GM18498 (cell line): ENCODE results near the gene TMEM119.
"Not testable (repeated sequence)": the region's sequence is repeated elsewhere in the genome, so short reads cannot be mapped to it uniquely, and the experiment has no call there.

Source experiments
- ATAC-seq: cut with Tn5 transposase; IDR thresholded peaks from one replicate; pipeline ENCODE4 v1.9.1; 2021; ENCODE audit warnings: mild to moderate bottlenecking, moderate library complexity; ENCODE audit not compliant: unreplicated experiment

The TMEM119 gene

DNA sequence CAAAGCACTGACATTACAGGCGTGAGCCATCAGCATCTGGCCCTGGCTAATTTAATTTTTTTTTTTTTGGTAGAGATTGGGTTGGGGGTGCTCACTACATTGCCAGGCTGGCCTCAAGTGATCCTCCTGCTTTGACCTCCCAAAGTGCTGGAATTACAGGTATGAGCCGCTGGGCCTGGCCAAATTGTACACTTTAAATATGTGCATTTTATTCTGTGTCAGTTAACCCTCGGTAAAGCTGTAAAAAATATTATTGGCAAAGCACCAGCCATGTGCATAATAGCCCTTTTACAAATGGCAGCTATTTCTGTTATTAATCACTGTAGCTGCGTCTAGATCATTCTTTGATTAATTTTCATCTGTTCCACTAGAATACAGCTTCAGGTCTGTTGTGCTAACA lies 12.0 kb downstream of the TMEM119 start:
- no peak for ATAC-seq

DNA sequence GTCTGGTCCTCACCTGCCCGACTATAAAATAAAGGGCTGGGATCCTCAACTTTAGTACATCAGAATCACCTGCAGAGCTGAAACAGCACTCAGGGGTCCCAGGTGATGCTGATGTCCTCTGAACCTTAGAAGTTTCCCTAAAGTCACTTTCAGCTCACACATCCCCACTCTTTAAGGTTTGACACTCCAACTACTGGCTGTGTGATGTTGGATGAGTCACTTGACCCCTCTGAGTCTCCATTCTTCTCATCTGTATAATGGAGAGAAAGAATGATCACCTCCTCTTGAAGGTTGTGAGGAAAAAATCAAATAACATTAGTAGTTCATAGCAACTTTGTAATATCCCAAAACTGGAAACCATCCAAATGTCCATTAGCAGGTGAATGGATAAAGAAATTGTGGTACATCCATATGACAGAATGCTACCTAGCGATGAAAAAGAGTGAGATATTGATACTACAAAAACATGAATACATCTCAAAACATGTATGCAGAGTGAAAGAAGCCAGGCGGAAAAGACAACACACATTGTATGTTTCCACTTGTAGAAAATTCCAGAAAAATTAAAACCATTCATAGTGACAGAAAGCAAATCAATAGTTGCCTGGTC lies 13.3 kb downstream of the TMEM119 start:
- ATAC-seq, result no peak

DNA sequence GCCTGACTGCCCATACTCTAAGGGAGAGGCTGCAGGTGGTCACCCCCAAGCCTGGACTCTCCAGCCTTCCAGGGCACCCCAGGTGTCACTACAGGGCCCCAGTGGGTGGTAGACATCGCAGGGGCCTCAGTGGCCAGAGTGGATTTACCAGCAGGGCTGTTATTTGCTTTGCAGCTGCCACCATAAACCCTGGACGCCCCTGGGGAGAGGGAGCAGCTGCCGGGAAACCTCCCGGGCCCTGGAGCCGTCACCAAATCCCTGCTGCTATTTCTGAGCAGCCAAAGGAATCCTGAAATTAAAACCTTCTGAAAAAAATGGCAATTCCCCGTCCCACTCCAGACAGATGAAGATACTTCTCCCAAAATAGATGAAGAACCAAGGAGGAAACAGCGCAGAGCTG lies 13.9 kb downstream of the TMEM119 start:
- no peak for ATAC-seq

DNA sequence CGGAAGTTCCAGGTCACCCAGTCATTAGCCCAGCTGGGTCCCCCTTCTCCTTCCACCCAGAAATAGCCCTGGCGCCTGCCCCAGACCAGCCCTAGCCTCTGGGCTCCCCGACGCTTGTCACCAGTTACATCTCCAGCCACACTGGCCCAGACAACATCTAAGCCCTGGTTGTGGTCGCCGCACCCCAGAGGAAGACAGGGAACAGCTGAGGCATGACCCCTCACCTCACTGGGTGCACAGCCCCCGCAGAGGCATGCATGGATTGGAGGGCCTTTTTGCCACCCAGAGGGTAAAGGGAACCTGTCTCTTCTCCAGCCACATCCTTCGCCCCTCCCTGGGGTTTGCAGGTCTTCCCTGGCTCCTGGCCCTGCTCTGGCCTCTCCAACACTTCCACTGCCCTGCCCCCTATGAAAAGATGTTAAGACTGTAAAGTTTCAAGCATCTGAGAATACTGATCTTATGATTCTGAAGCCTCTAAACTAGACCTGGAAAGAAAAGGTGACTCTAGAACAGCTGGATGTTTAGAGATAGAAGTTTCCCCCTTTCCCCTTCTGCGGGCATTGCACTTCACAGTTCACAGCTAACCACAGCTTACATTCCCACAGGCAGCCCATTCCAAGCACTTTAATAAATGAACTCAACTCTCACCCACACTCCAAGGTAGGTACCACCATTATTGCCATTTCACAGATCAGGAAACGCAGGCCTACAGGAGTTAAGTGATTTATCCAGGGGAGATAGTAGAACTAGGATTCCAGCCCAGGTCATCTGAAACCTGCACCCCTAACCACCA lies 14.7 kb downstream of the TMEM119 start:
- no peak for ATAC-seq

DNA sequence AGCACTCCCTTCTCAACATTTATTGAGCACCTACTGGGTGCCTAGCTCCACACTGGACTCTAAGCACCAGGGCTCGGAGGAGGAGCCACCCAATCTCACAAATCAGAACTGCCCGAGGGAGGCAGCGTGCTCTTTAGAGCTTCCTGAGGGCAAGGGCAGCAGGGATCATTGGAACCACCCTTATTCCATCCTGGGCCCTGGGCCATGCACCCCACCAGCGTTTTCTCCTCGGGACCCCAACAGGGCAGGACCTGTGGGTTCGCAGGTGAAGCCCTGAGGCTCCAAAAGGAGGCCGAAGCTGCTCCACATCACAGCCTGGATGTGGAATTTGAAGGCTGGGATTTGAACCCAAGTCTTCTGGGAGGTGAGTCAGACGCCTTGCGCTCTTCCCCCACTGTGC lies 15.4 kb downstream of the TMEM119 start:
- no peak for ATAC-seq

- no peak for ATAC-seq
Measured at GRCh38 chr12:108581311-108582227, 16.3 kb downstream of the TMEM119 start.

- no peak for ATAC-seq
Measured at GRCh38 chr12:108580531-108580930, 17.4 kb downstream of the TMEM119 start.

GRCh38 chr12:108578813-108579212 lies 19.1 kb downstream of the TMEM119 start:
- ATAC-seq, result no peak

DNA sequence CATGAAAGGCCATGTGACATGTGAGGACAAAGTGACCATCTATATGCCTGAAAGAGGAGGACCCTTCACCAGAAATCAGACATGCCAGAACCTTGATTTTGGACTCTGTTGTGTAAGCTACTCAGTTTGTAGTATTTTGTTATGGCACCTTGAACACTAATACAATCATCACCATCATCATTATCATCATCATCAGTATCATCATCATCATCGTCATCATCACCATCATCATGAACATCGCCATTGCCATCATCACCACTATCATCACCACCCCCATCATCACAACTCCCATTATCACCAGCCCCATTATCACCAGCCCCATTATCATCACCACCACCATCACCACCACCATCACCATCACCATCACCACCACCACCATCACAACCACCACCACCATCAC lies 19.6 kb downstream of the TMEM119 start:
- ATAC-seq, result no peak

- no peak for ATAC-seq
Measured at GRCh38 chr12:108577458-108577857, 20.4 kb downstream of the TMEM119 start.

- ATAC-seq, result no peak
Measured at GRCh38 chr12:108576660-108577234, 21.1 kb downstream of the TMEM119 start.

DNA sequence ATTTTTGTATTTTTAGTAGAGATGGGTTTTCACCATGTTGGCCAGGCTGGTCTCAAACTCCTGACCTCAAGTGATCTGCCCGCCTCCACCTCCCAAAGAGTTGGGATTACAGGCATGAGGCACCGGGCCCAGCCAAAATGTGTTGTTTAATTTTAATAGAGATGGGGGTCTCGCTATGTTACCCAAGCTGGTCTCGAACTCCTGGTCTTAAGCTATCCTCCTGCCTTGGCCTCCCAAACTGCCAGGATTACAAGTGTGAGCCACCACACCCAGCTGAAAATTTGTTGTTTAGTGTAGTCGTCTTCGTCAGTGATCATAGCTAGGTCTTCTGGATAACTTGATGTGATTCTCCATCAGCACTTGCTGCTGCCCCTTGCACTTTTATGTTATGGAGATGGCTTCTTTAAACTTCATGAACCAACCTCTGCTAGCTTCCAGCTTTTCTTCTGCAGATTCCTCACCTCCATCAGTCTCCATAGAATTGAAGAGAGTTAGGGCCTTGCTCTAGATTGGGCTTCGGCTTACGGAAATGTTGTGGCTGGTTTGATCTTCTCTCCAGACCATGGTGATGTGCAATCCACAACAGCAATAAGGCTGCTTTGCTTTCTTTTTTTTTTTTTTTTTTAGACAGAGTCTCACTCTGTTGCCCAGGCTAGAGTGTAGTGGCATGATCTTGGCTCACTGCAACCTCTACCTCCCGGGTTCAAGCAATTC lies 22.5 kb downstream of the TMEM119 start:
- no peak for ATAC-seq

DNA sequence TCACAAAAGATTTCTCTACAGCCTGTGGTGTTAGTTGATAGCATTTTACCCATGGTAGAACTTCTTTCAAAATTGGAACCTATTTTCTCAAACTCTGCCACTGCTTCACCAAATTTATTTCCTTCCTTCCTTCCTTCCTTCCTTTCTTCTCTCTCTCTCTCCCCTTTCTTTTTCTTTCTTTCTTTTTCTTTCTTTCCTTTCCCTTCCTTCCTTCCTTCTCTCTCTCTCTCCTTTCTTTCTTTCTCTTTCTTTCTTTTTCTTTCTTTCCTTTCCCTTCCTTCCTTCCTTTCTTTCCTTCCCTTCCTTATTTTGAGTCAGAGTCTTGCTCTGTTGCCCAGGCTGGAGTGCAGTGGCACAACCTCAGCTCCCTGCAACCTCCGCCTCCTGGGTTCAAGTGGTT lies 23.6 kb downstream of the TMEM119 start:
- not testable (repeated sequence) for ATAC-seq

DNA sequence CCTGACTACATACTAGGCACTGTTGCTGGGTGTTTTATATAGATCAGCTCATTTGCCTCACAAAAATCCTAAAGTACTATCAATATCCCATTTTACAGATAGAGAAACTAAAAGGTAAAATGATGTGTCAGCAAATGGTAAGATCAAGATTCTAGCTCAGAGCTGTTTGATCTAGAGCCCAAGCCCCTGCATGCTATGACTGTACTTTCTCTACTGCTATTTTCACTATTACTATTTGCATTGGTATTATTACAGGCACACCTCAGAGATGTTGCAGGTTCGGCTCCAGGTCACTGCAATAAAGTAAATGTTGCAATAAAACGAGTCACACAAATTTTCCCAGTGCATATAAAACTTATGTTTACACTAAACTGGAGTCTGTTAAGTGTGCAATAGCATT lies 24.6 kb downstream of the TMEM119 start:
- peak; percentile 26 for ATAC-seq

DNA sequence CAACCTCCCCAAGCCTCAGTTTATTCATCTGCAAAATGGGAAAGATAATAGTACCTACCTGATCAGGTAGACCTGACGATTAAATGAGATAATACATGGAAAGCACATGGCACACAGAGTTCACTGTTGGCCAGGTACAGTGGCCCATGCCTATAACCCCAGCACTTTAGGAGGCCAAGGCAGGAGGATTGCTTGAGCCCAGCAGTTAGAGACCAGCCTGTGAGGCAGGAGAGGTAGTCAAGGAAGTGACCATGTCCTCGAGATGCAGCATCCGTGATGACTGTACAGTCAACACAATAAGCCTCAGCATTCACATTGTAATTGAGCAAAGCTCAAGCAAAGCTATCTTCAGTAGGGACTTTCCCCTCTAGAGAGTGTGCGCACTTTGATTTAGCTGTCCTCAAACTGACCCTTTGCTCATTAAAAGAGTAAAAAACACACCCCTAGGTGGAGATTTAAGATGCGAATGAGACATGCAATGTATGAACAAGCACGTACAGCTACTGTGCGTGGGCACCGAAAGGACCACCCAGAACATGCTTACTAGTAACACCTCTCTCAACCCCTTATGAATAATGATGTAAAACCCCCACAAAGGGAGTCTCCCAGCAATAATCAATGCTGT lies 25.6 kb downstream of the TMEM119 start:
- no peak for ATAC-seq

- ATAC-seq, result no peak
Measured at GRCh38 chr12:108571609-108572165, 26.2 kb downstream of the TMEM119 start.

GRCh38 chr12:108570743-108571608 lies 26.9 kb downstream of the TMEM119 start:
- no peak for ATAC-seq

GRCh38 chr12:108568338-108569154 lies 29.3 kb downstream of the TMEM119 start:
- peak; percentile 78 for ATAC-seq
